Large intestine (tissue), 3 donors: ENCODE measurements around the gene GPR158. TPM values are rescaled to one million over a fixed set of nuclear protein-coding genes. Genes with fewer than 3 reads are reported as not detected.

ENCODE experiments used
- DNase-seq, 2 donors: peaks; one replicate each; pipeline versions ENCODE4 v3.0.0 to v3.0.0-alpha.2; 2013
- H3K27ac ChIP-seq: one replicate; pipeline ENCODE4 v1.5.1; 2013; ENCODE audit warnings: low read length
- H3K27me3 ChIP-seq: 2 replicates; pipeline ENCODE4 v1.6.1; 2013; ENCODE audit warnings: low read length; ENCODE audit not compliant: control insufficient read depth, insufficient read depth
- H3K36me3 ChIP-seq: 2 replicates; pipeline ENCODE4 v1.6.1; 2013; ENCODE audit warnings: low read length; ENCODE audit not compliant: control insufficient read depth, insufficient read depth
- H3K4me1 ChIP-seq: one replicate; pipeline ENCODE4 v1.6.1; 2013; ENCODE audit warnings: low read length; ENCODE audit not compliant: control insufficient read depth, insufficient read depth
- H3K4me3 ChIP-seq: one replicate; pipeline ENCODE4 v1.5.1; 2013; ENCODE audit warnings: low read length
- H3K9me3 ChIP-seq: one replicate; pipeline ENCODE4 v1.6.1; 2013; ENCODE audit warnings: mild to moderate bottlenecking, low read depth, low read length, moderate library complexity; ENCODE audit not compliant: control insufficient read depth
- WGBS: methylation state at CpG from one replicate; pipeline ENCODE4 v1.1.5; 2013; ENCODE audit warnings: low lambda C conversion rate; ENCODE audit not compliant: insufficient coverage; 5-methylcytosine and 5-hydroxymethylcytosine counted together
- polyA plus RNA-seq: library from polyadenylated mRNA; unstranded; fragments of 120-200 nt; gene quantifications from one replicate; pipeline ENCODE4 v1.2.1, GENCODE V29; 2013

GPR158 gene
- polyA plus RNA-seq, 1 donor: 0.33 TPM

DNA sequence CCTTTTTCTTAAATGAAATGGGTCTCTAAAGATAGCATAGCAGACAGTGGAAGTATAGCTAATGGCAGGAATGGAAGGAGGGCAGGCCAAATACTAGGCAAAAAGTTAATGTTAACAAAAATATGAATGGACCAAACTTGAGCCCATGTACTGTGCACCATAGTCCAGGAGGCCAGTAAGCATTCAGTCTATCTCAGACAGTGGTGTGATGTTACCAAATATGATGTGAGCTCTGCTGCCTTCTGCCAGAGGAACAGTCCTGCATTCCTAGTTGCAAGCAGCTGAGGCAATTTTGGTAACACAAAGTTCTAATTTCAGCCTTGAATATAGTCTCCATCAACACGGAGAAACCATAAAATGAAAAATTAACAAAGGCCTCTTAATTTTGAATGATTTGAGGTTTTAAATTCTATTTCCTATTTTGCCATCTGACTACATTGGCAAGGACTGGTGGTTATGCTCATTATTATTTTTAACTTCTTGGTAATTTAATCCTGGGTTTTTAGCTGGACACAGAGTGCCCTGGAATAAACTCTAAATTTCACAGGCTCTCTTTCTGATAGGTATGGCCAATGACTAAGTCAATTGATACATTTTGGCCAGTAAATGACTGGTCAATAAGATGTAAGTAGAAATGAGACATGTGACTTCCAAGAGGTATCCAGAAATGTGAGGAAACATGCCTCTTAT is 442.2 kb downstream of the GPR158 start:
- H3K27me3 ChIP-seq: no peaks in the 10 kb centered on the region
- no peak overlapping the region for H3K27ac ChIP-seq
- no peak for DNase-seq
- H3K9me3 ChIP-seq: no peaks in the 10 kb centered on the region
- no peak overlapping the region for H3K4me3 ChIP-seq
- H3K36me3 ChIP-seq: no peaks in the 10 kb centered on the region
- no peaks in the 10 kb centered on the region for H3K4me1 ChIP-seq
- 88% methylated on average over 1 of the region's 1 CpG for WGBS

DNA sequence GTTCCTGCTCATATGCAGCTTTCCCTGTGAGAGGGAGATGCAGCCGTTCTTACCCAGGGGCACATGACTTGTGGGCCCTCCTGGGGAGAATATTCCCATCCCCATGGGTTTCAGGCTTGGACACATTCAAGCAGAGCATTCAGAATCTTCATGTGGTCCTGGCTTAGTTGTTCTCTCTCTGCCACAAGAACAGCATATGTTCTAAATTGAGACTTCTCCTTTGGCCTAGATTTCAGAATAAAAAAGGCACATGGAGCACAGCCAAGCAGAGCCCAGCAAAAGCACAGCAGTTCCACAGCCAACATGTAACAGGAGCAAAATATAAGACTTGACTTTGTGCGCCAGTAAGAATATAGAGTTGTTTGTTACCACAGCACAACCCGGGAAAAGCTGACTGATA is 452.8 kb downstream of the GPR158 start:
- no peaks in the 10 kb centered on the region for H3K36me3 ChIP-seq
- no peaks in the 10 kb centered on the region for H3K27me3 ChIP-seq
- no peaks in the 10 kb centered on the region for H3K4me1 ChIP-seq
- H3K27ac ChIP-seq: no peak overlapping the region
- H3K9me3 ChIP-seq: no peaks in the 10 kb centered on the region
- no peak overlapping the region for H3K4me3 ChIP-seq
- no CpG with 5 or more reads among the region's 3 CpGs for WGBS
- DNase-seq: no peak

DNA sequence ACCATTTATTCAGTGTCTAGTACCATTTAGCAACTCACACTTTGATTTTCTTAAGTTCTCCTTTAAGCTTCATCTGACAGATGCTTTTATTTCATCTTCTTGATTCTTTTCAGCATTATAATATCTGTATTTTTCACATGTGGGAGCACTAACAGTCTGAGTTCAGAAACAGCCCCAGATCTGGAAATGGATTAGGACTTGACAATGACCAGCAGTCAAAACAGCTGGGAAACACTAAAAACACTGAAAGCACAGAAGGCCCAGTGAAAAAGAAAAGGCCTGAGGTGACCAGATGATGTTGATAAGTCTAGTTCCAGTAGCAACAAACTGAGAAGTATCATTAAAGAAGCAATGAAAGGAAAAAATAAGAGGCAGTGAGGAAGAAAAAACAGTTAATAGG is 454.5 kb downstream of the GPR158 start:
- DNase-seq: no peak
- H3K9me3 ChIP-seq: no peaks in the 10 kb centered on the region
- no peak overlapping the region for H3K4me3 ChIP-seq
- no peak overlapping the region for H3K27ac ChIP-seq
- H3K4me1 ChIP-seq: no peaks in the 10 kb centered on the region
- no peaks in the 10 kb centered on the region for H3K36me3 ChIP-seq
- no peaks in the 10 kb centered on the region for H3K27me3 ChIP-seq

DNA sequence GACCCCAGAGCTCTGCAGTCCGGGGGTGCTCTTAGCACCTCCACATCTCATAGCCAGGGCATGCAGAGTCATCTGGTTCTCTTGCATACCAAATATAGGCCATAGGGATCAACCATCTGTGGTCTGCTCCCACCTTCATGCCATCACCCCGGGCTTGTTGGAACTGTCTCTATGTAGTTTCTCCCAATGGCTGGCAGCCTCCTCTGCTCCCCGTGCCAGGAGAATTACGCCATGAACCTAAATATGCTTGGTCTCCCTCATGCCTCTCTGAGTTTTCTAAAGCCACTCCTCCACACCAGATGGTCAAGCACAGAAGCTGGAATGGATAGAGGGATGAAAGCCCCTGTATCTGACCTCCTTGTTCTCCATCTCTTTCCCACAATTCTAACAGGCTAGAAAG is 456.7 kb downstream of the GPR158 start:
- Histone ChIP-seq H3K9me3 (no peaks in the 10 kb centered on the region), H3K27me3 (no peaks in the 10 kb centered on the region), H3K36me3 (no peaks in the 10 kb centered on the region), H3K27ac (no peak overlapping the region), H3K4me1 (no peaks in the 10 kb centered on the region), H3K4me3 (no peak overlapping the region)
- no CpG with 5 or more reads among the region's 4 CpGs for WGBS
- DNase-seq: no peak

DNA sequence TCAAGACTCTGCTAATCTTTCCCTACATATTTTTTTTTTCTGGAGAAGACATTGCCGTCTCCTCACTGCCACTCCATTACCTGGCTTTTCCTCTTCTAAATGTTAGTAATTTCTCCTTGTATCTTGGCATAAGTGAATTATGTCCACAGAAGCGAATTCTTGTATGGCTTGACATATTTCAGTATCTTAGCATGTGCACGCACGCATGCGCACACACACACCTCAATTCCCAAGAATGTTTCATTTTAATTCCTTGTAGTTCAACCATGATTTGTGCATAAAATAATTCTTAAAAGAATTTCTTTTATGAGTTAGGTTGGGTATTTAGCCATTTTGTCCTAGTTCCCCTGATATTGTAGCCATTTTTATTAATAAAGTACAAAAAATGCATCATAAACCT is 458.0 kb downstream of the GPR158 start:
- Histone ChIP-seq H3K4me1 (no peaks in the 10 kb centered on the region), H3K27ac (no peak overlapping the region), H3K36me3 (no peaks in the 10 kb centered on the region), H3K27me3 (no peaks in the 10 kb centered on the region), H3K4me3 (no peak overlapping the region), H3K9me3 (no peaks in the 10 kb centered on the region)
- WGBS: no CpG with 5 or more reads among the region's 5 CpGs
- DNase-seq: no peak

DNA sequence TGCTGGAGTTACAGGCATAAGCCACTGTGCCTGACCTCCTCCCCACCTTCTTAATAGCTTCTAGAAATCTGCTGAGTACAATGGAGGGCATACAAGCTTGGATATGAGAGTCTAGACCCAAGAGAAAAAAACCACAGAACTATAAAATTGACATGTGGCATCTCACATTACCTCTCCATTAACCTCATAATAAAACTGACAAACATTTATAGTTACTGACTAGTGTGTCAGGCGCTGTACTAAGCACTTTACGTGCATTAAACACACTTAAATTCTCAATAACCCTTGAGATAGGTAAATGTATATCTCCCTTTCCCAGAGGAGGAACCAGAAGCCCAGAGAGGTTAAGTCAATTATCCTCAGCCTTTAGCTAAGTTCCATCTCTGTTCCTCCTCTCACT is 458.7 kb downstream of the GPR158 start:
- Histone ChIP-seq H3K27me3 (no peaks in the 10 kb centered on the region), H3K4me3 (no peak overlapping the region)
- 90% methylated on average over 2 of the region's 2 CpGs for WGBS

DNA sequence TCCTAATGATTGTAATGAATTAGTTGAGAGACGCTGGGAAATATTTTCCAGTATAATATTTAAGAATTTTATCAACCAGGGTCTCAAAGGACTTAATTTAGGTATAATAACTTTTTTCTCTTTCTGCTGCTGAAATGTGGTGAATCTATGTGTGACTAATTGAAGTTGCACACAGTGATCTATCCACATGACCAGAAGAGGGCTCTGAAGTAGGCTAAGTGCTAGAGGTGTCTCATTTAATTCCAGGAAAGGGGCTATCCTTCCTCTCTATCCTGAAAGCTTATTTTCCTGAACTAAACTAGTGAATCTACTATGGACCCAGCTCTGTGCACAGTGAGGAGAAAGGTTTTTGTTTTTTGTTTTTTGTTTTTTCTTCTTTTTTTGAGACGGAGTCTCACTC is 464.8 kb downstream of the GPR158 start:
- Histone ChIP-seq H3K4me1 (no peaks in the 10 kb centered on the region), H3K4me3 (no peak overlapping the region), H3K9me3 (no peaks in the 10 kb centered on the region), H3K27ac (no peak overlapping the region), H3K36me3 (no peaks in the 10 kb centered on the region), H3K27me3 (no peaks in the 10 kb centered on the region)
- DNase-seq: no peak
- WGBS: 94% methylated on average over 2 of the region's 2 CpGs

More for the DNA sequence above, 458.7 kb downstream of the GPR158 start:
- Histone ChIP-seq H3K9me3 (no peaks in the 10 kb centered on the region), H3K27ac (no peak overlapping the region), H3K4me1 (no peaks in the 10 kb centered on the region), H3K36me3 (no peaks in the 10 kb centered on the region)
- DNase-seq: no peak

DNA sequence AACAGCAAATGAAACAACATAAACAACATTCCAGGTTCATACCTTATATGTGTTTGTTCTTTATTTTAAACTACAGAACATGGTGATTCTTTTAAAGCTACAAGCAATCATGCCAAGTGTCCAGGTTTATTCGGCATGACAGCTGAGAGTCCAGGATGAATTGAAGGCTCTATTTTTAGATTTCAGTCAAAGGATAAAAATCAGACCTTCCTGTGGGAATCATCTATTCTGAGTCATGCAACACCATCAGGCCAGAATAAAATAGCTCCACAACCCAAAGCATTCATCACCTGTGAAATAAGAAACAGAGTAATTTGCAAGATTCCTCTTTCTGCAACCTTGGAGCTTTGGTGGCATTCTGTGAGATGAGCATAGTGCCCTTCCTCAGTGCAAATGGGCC is 466.8 kb downstream of the GPR158 start:
- DNase-seq: no peak
- Histone ChIP-seq H3K36me3 (no peaks in the 10 kb centered on the region), H3K4me3 (no peak overlapping the region), H3K4me1 (no peaks in the 10 kb centered on the region), H3K27ac (no peak overlapping the region), H3K27me3 (no peaks in the 10 kb centered on the region), H3K9me3 (no peaks in the 10 kb centered on the region)
- no CpG with 5 or more reads among the region's 1 CpG for WGBS

DNA sequence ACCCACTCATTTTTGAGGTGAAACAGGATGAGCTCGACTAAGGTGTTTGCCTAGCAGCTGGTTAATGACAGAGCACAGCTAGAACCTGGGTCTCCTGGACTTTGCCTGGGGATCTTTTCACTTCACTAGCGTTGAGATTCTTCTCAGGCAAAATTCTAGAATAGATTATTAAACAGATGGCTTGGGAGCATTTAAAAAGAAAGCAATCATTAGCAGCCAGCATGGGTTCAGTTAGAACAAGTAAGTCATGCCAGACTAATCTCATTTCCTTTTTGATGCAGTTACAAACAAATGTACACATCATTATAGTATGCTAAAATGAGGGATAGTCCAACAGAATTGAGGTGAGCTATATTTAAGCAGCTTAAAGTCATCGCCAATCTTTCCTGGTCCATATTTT is 467.9 kb downstream of the GPR158 start:
- WGBS: no CpG with 5 or more reads among the region's 3 CpGs
- Histone ChIP-seq H3K27ac (no peak overlapping the region), H3K27me3 (no peaks in the 10 kb centered on the region), H3K9me3 (no peaks in the 10 kb centered on the region), H3K4me3 (no peak overlapping the region), H3K36me3 (no peaks in the 10 kb centered on the region), H3K4me1 (no peaks in the 10 kb centered on the region)
- no peak for DNase-seq

DNA sequence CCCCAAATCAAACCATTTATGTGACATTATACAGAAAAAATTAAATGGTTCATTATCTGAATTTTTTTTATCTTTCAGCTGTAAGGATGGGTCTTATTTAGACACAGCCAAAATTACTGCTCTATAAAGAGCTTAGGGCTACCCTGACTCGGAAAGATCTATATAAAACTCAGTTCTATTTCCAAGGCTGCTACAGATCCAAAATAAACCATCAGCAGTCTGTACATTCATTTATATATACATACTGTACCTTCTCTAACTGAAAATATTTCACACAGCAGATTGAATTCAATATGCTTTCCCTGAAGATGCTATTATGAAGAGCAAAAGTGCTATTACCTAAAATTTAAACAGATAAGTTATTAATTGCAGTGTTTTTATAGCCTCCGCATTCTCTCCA is 471.6 kb downstream of the GPR158 start:
- no peaks in the 10 kb centered on the region for H3K4me1 ChIP-seq
- no peaks in the 10 kb centered on the region for H3K36me3 ChIP-seq
- no peak overlapping the region for H3K27ac ChIP-seq
- 100% methylated on average over 1 of the region's 2 CpGs for WGBS
- no peak overlapping the region for H3K4me3 ChIP-seq
- H3K9me3 ChIP-seq: no peaks in the 10 kb centered on the region
- no peak for DNase-seq
- H3K27me3 ChIP-seq: no peaks in the 10 kb centered on the region

DNA sequence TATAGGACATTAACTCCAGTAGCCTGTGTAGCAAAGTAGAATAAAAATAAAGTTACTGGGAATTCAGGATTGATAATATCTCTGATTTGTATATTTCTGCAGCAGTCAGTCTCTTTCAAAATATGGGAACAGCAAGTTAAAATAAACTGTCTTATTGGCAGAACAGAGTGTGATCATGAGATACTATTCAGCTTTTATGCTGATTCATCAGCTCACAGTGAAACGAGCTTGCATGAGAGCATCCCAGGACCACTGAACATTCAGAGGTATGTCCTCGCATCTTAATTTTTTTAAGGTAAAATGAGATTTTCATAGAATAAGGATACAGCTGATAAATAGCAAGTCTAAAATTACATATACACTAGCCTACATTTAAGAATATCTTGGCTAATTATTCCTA is 476.7 kb downstream of the GPR158 start:
- Histone ChIP-seq H3K9me3 (no peaks in the 10 kb centered on the region), H3K27me3 (no peaks in the 10 kb centered on the region), H3K4me3 (no peak overlapping the region), H3K27ac (no peak overlapping the region), H3K36me3 (no peaks in the 10 kb centered on the region), H3K4me1 (no peaks in the 10 kb centered on the region)
- DNase-seq: no peak
- WGBS: no CpG with 5 or more reads among the region's 2 CpGs
